ENCODE measurements around the gene LRBA. TPM values are rescaled to one million over a fixed set of nuclear protein-coding genes. Genes with fewer than 3 reads are reported as not detected.

LRBA gene
- total and polyA plus RNA-seq, 2 of the 4 experiments (the other 2 are of a cell fraction) = 10.2 to 51.6 TPM

- no peak overlapping the region for H3K4ac ChIP-seq (ENCODE audit: low read depth, low read length)
- H3K79me1 ChIP-seq (ENCODE audit: low read depth in 1 of 2, low read length in 2 of 2) = no peaks in the 10 kb centered on the region
- in situ Hi-C loops (cut with MboI; ENCODE audit: low sequenced_read_pairs) (no loop called here), dilution Hi-C loops (cut with HindIII; ENCODE audit: low sequenced_read_pairs, unreplicated experiment) (no loop called here), intact Hi-C loops (cut with micrococcal nuclease) (no loop called here)
- no peak overlapping the region for H4K8ac ChIP-seq (ENCODE audit: low read depth in 2 of 2, low read length in 2 of 2)
- CTCF ChIA-PET = no interaction called here
- no peaks in the 10 kb centered on the region for H3K9me1 ChIP-seq (ENCODE audit: insufficient read depth, low read length)
- no TSS peak for BruUV-seq (replicated peaks)
- no peak overlapping the region for H3K56ac ChIP-seq (ENCODE audit: extremely low read depth, insufficient read depth, low read length)
- no peak overlapping the region for H3K14ac ChIP-seq (replicated peaks; ENCODE audit: low read depth, low read length)
- POLR2A ChIA-PET (ENCODE audit: unreplicated experiment) = no interaction called here
- H3K4me3 ChIP-seq (ENCODE audit: insufficient read depth, low read depth, low read length) = no peak overlapping the region
- no peaks in the 10 kb centered on the region for H3K9me3 ChIP-seq (ENCODE audit: control insufficient read depth, insufficient read depth, low read length)
- H3K18ac ChIP-seq (ENCODE audit: low read depth, low read length) = no peak overlapping the region
- H4K91ac ChIP-seq (ENCODE audit: insufficient read depth, low read depth, low read length) = no peak overlapping the region
- no peak overlapping the region for H2BK120ac ChIP-seq (ENCODE audit: low read depth, low read length)
- no peaks in the 10 kb centered on the region for H3K27me3 ChIP-seq (ENCODE audit: control insufficient read depth, insufficient read depth, low read length)
- H3K9ac ChIP-seq (ENCODE audit: low read depth, low read length) = no peak overlapping the region
- H3K4me2 ChIP-seq (ENCODE audit: low read depth, low read length) = no peak overlapping the region
- 100% methylated on average over 7 of the region's 25 CpGs; no CpG with 5 or more reads in 1 of the 2 experiments for WGBS, 2 experiments (ENCODE audit: extremely low coverage in 2 of 2, insufficient read length in 1 of 2)
- no peak overlapping the region for H2BK20ac ChIP-seq (ENCODE audit: low read depth, low read length)
- H2BK15ac ChIP-seq (ENCODE audit: low read depth, low read length) = no peak overlapping the region
- no peak overlapping the region for H3K23ac ChIP-seq (ENCODE audit: low read depth, low read length)
- H3K36me3 ChIP-seq (ENCODE audit: control insufficient read depth, insufficient read depth, low read length) = peaks cover 19% of the 10 kb centered on the region
- no peak overlapping the region for H2AK9ac ChIP-seq (replicated peaks; ENCODE audit: low read depth, low read length, poor library complexity)
- no peak overlapping the region for H4K5ac ChIP-seq (ENCODE audit: low read depth, low read length)
- DNase-seq (no peak), ATAC-seq (ENCODE audit: low read depth) (no peak)
- no peak overlapping the region for H2AK5ac ChIP-seq (ENCODE audit: low read depth, low read length)
- peaks cover 1% of the 10 kb centered on the region; the same call in 1 of the 2 replicates for H3K4me1 ChIP-seq (ENCODE audit: control insufficient read depth, insufficient read depth, low read length)
- H2BK5ac ChIP-seq (ENCODE audit: low read depth, low read length, poor library complexity, severe bottlenecking) = no peak overlapping the region
- H2AFZ ChIP-seq (replicated peaks; ENCODE audit: low read length, poor library complexity) = no peak overlapping the region
- H4K20me1 ChIP-seq (ENCODE audit: insufficient read depth, low read length) = no peaks in the 10 kb centered on the region
- H3K27ac ChIP-seq (ENCODE audit: insufficient read depth, low read length) = no peak overlapping the region
- no peak for TF ChIP-seq USF2 (IDR thresholded peaks at IDR 0.05; ENCODE audit: low read depth, low read length)
- no peak for TF ChIP-seq RFX5 (IDR thresholded peaks at IDR 0.05; ENCODE audit: low read depth, low read length)
- no peak for TF ChIP-seq CTCF (conservative IDR thresholded peaks at IDR 0.05; ENCODE audit: low read depth, low read length)
- TF ChIP-seq POLR2A (IDR thresholded peaks at IDR 0.05; ENCODE audit: low read depth, low read length) = no peak
- TF ChIP-seq SMC3 (IDR thresholded peaks at IDR 0.05; ENCODE audit: low read depth, low read length) = no peak
- TF ChIP-seq CHD1 (IDR thresholded peaks at IDR 0.05; ENCODE audit: low read depth, low read length) = no peak
- TF ChIP-seq ELK1 (IDR thresholded peaks at IDR 0.05; ENCODE audit: borderline replicate concordance, low read depth, low read length) = no peak
- TF ChIP-seq BHLHE40 (IDR thresholded peaks at IDR 0.05; ENCODE audit: low read depth, low read length) = no peak
- no peak for TF ChIP-seq MAZ (IDR thresholded peaks at IDR 0.05; ENCODE audit: borderline replicate concordance, low read depth, low read length)
- TF ChIP-seq CEBPB (IDR thresholded peaks at IDR 0.05; ENCODE audit: low read depth, low read length) = no peak
- no peak for TF ChIP-seq MAFK (IDR thresholded peaks at IDR 0.05; ENCODE audit: low read depth, low read length)
- no peak for TF ChIP-seq NFE2L2 (IDR thresholded peaks at IDR 0.05; ENCODE audit: low read depth, low read length)
- TF ChIP-seq RCOR1 (IDR thresholded peaks at IDR 0.05; ENCODE audit: insufficient replicate concordance, low read length) = no peak
- TF ChIP-seq RAD21 (IDR thresholded peaks at IDR 0.05; ENCODE audit: low read length) = no peak
- TF ChIP-seq FOS (IDR thresholded peaks at IDR 0.05; ENCODE audit: low read depth, low read length) = no peak
These were observed 758.0 kb downstream of the LRBA start for GRCh38 chr4:150256841-150257730.
